ENCODE measurements around the gene TMEM196.

The TMEM196 gene

GRCh38 chr7:19783541-19783940 is 10.1 kb upstream of the TMEM196 start:
- DNase-seq (ENCODE audit: low read depth, low spot score): no peak
- H3K4me3 ChIP-seq (ENCODE audit: low read depth, low read length): no peak overlapping the region
- in situ Hi-C loops (cut with HindIII; ENCODE audit: low sequenced_read_pairs): no loop called here
- no peak for TF ChIP-seq CTCF (IDR thresholded peaks at IDR 0.05; ENCODE audit: low read depth, low read length)

GRCh38 chr7:19776981-19777380 is 3.6 kb upstream of the TMEM196 start:
- TF ChIP-seq CTCF (IDR thresholded peaks at IDR 0.05; ENCODE audit: low read depth, low read length): no peak
- DNase-seq (ENCODE audit: low read depth, low spot score): no peak
- H3K4me3 ChIP-seq (ENCODE audit: low read depth, low read length): no peak overlapping the region
- in situ Hi-C loops (cut with HindIII; ENCODE audit: low sequenced_read_pairs): no loop called here

DNA sequence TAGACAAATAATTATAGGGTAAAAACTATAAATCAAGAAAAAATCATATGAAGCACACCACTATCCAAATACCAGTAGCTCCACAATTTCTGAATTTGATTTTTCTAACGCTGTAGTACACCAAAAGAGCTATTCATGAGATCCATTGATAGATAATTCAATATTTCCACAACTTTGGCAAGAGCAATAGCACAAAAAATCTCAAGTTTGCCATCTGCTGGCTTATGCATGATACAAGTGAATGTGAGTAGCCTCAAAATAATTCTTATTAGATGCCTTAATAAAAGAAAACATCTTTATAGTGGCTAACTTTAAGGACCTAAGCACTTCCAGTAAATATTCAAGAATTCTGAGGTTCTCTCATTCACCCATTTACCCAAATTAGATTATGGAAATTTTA is 2.2 kb upstream of the TMEM196 start:
- in situ Hi-C loops (cut with HindIII; ENCODE audit: low sequenced_read_pairs): no loop called here
- no peak overlapping the region for H3K4me3 ChIP-seq (ENCODE audit: low read depth, low read length)
- no peak for TF ChIP-seq CTCF (IDR thresholded peaks at IDR 0.05; ENCODE audit: low read depth, low read length)
- no peak for DNase-seq (ENCODE audit: low read depth, low spot score)

DNA sequence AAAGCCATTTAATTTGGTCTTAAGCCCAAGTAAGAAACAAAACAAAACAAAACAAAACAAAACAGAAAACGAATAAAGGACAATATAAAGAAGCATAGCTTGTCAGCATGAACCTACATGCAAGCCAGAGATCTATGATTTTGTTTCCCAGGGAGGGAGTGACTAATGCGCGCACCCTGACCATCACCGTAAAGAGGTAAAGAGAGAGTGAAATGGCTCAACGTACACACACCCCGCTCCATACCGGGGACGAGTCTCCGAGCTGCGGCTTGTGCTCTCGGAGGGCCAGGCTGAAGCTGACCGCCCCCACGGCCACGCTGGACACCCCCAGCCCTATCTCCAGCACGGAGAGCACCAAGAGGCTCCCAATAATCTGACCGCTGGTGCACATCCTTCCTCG is 1.1 kb downstream of the TMEM196 start:
- in situ Hi-C loops (cut with HindIII; ENCODE audit: low sequenced_read_pairs): no loop called here
- H3K4me3 ChIP-seq (ENCODE audit: low read depth, low read length): no peak overlapping the region
- no peak for TF ChIP-seq CTCF (IDR thresholded peaks at IDR 0.05; ENCODE audit: low read depth, low read length)
- DNase-seq (ENCODE audit: low read depth, low spot score): no peak

- no peak for TF ChIP-seq CTCF (IDR thresholded peaks at IDR 0.05; ENCODE audit: low read depth, low read length)
- in situ Hi-C loops (cut with HindIII; ENCODE audit: low sequenced_read_pairs): no loop called here
- no peak for DNase-seq (ENCODE audit: low read depth, low spot score)
- no peak overlapping the region for H3K4me3 ChIP-seq (ENCODE audit: low read depth, low read length)
Observed at GRCh38 chr7:19762631-19763030, 10.8 kb downstream of the TMEM196 start.

- peak; percentile 64 for DNase-seq (ENCODE audit: low read depth, low spot score)
- in situ Hi-C loops (cut with HindIII; ENCODE audit: low sequenced_read_pairs): no loop called here
- no peak overlapping the region for H3K4me3 ChIP-seq (ENCODE audit: low read depth, low read length)
- TF ChIP-seq CTCF (IDR thresholded peaks at IDR 0.05; ENCODE audit: low read depth, low read length): peak; percentile 60
Observed at GRCh38 chr7:19754521-19755116, 18.8 kb downstream of the TMEM196 start.

DNA sequence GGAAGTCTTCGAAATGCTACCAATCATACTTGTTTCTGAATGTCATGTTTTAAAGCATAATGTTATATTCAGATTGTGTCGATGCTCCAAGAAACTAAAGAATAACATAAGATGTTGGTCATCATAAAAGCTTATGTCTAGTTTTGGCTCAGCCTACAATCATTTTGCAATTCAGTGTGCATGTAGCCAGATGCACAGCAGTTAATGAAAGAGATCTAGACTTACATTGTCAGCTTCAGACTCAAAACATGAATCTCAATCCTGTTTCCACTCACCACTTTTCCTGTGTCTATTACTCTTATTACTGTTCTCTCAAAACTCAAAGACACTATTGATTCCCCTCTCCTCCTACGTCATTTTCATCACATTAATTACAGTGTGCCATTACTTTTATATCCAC is 21.4 kb downstream of the TMEM196 start:
- in situ Hi-C loops (cut with HindIII; ENCODE audit: low sequenced_read_pairs): no loop called here
- DNase-seq (ENCODE audit: low read depth, low spot score): no peak
- no peak for TF ChIP-seq CTCF (IDR thresholded peaks at IDR 0.05; ENCODE audit: low read depth, low read length)
- H3K4me3 ChIP-seq (ENCODE audit: low read depth, low read length): no peak overlapping the region

Data from astrocyte of the spinal cord (primary cell).